Left ventricle myocardium inferior (tissue), 1 donor: ENCODE data around the gene C22orf31. TPM values are rescaled to one million over a fixed set of nuclear protein-coding genes. Genes with fewer than 3 reads are reported as not detected.

Experiments
- DNase-seq: peaks from one replicate; pipeline ENCODE4 v3.0.0-alpha.2; 2020
- H3K27ac ChIP-seq: fragments of 200-600 bp; replicated peaks from 2 replicates; pipeline ENCODE4 v1.8.0; 2021
- H3K27me3 ChIP-seq: fragments of 200-600 bp; 2 replicates; pipeline ENCODE4 v1.8.0; 2021; ENCODE audit warnings: low read depth
- H3K36me3 ChIP-seq: fragments of 200-600 bp; 2 replicates; pipeline ENCODE4 v1.8.0; 2021
- H3K4me1 ChIP-seq: fragments of 200-600 bp; 2 replicates; pipeline ENCODE4 v1.8.0; 2021
- H3K4me3 ChIP-seq: fragments of 200-600 bp; 2 replicates; pipeline ENCODE4 v1.8.0; 2021; ENCODE audit warnings: mild to moderate bottlenecking, moderate library complexity
- H3K9me3 ChIP-seq: fragments of 200-600 bp; replicated peaks from 2 replicates; pipeline ENCODE4 v1.8.0; 2021
- CTCF ChIP-seq: fragments of 200-600 bp; IDR thresholded peaks from 2 replicates; pipeline ENCODE4 v1.8.0; 2021; ENCODE audit warnings: antibody characterized with exemption, mild to moderate bottlenecking, borderline replicate concordance
- intact Hi-C: fragments of 100-400 bp; cut with micrococcal nuclease; formaldehyde crosslinking; loops from one replicate; pipeline ENCODE4 v1.11.0; 2022
- total RNA-seq: library from RNA; stranded (reverse); fragmentation: NEBNext Ultra II Directional; extraction: Animal tissue kit (Norgen Biotek cat#: 25700); gene quantifications from one replicate; pipeline ENCODE4 v1.2.1, GENCODE V29; 2021
- donor health status: DM: no; HTN: yes; CAD: no; lungs with severe emphysema.

The C22orf31 gene
- total RNA-seq, 1 donor from 2014 or later = 0.30 TPM

GRCh38 chr22:29053048-29053702 lies 8.5 kb downstream of the C22orf31 start:
- Histone ChIP-seq H3K4me3 (no peak overlapping the region), H3K36me3 (peaks cover 23% of the 10 kb centered on the region), H3K9me3 (no peaks in the 10 kb centered on the region), H3K4me1 (no peaks in the 10 kb centered on the region), H3K27ac (no peak overlapping the region), H3K27me3 (no peaks in the 10 kb centered on the region)
- no peak for TF ChIP-seq CTCF
- no peak for DNase-seq
- intact Hi-C loops = no loop called here

- H3K36me3 ChIP-seq = peaks cover 46% of the 10 kb centered on the region
- no peak overlapping the region for H3K27ac ChIP-seq
- no peaks in the 10 kb centered on the region for H3K4me1 ChIP-seq
- H3K27me3 ChIP-seq = no peaks in the 10 kb centered on the region
- H3K9me3 ChIP-seq = no peaks in the 10 kb centered on the region
- DNase-seq = no peak
- intact Hi-C loops = no loop called here
- no peak overlapping the region for H3K4me3 ChIP-seq
- no peak for TF ChIP-seq CTCF
These were observed 11.2 kb downstream of the C22orf31 start for GRCh38 chr22:29050457-29050856.

- intact Hi-C loops = no loop called here
- no peak for TF ChIP-seq CTCF
- Histone ChIP-seq H3K4me3 (no peak overlapping the region), H3K4me1 (no peaks in the 10 kb centered on the region), H3K36me3 (peaks cover 53% of the 10 kb centered on the region), H3K27me3 (no peaks in the 10 kb centered on the region), H3K27ac (no peak overlapping the region), H3K9me3 (no peaks in the 10 kb centered on the region)
- DNase-seq = no peak
These were observed 11.9 kb downstream of the C22orf31 start for GRCh38 chr22:29049655-29050263.

- DNase-seq = no peak
- TF ChIP-seq CTCF = no peak
- Histone ChIP-seq H3K27me3 (no peaks in the 10 kb centered on the region), H3K9me3 (no peaks in the 10 kb centered on the region), H3K27ac (no peak overlapping the region), H3K36me3 (peaks cover 60% of the 10 kb centered on the region), H3K4me3 (no peak overlapping the region), H3K4me1 (no peaks in the 10 kb centered on the region)
- intact Hi-C loops = no loop called here
These were observed 12.6 kb downstream of the C22orf31 start for GRCh38 chr22:29048822-29049654.

GRCh38 chr22:29044657-29045176 lies 16.9 kb downstream of the C22orf31 start:
- Histone ChIP-seq H3K27me3 (no peaks in the 10 kb centered on the region), H3K4me1 (peaks cover 4% of the 10 kb centered on the region), H3K36me3 (peaks cover 59% of the 10 kb centered on the region), H3K4me3 (no peak overlapping the region), H3K9me3 (no peaks in the 10 kb centered on the region), H3K27ac (no peak overlapping the region)
- intact Hi-C loops = no loop called here
- DNase-seq = no peak
- no peak for TF ChIP-seq CTCF
